Astrocyte of the cerebellum (primary cell): Measurements from ENCODE around the gene RPS6KA2.

Experiments used
- DNase-seq: peaks from one replicate; pipeline ENCODE4 v3.0.0-alpha.2; 2011; ENCODE audit warnings: low read depth
- H3K4me3 ChIP-seq: 2 replicates; pipeline ENCODE4 v1.5.1; 2011; ENCODE audit warnings: mild to moderate bottlenecking, low read depth, low read length, moderate library complexity
- in situ Hi-C: cut with HindIII; loops from 2 replicates; pipeline ENCODE4 v1.10.0; 2017; ENCODE audit warnings: low sequenced_read_pairs
- TF ChIP-seq, protein P1 (sequence below): IDR thresholded peaks from 2 replicates; pipeline ENCODE4 v1.5.1; 2012; ENCODE audit warnings: low read length, low read depth, moderate library complexity, mild to moderate bottlenecking; ENCODE audit errors: missing control alignments

The RPS6KA2 gene

DNA sequence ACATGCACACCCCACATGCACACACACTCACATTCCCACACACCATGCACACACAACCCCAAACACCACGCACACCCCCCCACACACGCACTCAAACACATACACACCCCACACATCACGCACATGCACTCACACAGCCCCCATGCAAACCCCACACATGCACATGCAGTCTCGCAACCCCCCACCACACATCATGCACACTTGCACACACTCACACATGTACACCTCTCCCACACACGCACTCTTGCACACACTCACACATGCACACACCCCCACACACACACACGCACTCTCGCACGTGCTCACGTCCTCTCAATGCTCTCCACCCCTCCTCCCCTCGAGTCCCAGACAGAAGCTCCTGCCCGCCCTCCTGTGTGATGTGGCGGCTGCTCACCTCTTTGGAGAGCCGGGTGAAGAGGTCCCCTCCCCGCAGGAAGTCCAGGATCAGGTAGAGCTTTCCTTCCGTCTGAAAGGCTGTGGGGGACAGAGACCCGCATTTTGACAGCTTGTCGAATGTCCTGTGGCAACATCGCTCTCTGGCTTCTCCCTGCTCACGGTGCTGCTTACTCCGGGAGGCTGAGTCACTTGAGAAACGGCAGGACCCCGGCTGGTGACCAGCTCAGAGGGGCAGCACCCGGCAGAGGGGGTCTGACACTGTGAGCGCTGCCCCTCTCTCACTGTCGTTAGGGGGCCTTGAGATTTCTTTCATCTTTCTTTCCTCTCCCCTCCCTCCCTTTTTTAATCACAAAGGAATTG lies 119.1 kb downstream of the RPS6KA2 start:
- in situ Hi-C loops = no loop called here
- TF ChIP-seq, protein P1, sequence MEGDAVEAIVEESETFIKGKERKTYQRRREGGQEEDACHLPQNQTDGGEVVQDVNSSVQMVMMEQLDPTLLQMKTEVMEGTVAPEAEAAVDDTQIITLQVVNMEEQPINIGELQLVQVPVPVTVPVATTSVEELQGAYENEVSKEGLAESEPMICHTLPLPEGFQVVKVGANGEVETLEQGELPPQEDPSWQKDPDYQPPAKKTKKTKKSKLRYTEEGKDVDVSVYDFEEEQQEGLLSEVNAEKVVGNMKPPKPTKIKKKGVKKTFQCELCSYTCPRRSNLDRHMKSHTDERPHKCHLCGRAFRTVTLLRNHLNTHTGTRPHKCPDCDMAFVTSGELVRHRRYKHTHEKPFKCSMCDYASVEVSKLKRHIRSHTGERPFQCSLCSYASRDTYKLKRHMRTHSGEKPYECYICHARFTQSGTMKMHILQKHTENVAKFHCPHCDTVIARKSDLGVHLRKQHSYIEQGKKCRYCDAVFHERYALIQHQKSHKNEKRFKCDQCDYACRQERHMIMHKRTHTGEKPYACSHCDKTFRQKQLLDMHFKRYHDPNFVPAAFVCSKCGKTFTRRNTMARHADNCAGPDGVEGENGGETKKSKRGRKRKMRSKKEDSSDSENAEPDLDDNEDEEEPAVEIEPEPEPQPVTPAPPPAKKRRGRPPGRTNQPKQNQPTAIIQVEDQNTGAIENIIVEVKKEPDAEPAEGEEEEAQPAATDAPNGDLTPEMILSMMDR = no peak

DNA sequence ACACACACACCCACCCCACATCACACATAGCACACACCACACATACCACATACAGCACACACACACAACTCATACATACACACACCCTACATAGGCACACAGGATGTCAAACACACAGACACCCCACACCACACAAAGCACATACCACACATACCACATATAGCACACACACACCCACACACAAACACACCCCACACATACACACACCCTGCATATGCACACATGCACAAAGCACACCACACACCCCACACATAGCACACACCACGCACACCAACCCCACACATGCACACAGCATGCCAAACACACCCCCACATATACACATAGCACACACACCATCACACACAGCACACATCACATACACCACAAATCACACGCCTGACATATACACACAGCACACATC lies 119.7 kb downstream of the RPS6KA2 start:
- TF ChIP-seq, protein P1 = no peak
- H3K4me3 ChIP-seq = no peak overlapping the region
- no peak for DNase-seq
- in situ Hi-C loops = no loop called here

More for the DNA sequence above, 119.1 kb downstream of the RPS6KA2 start:
- DNase-seq = no peak
- H3K4me3 ChIP-seq = no peak overlapping the region

GRCh38 chr6:166505133-166505905 lies 121.7 kb downstream of the RPS6KA2 start:
- no peak for DNase-seq
- H3K4me3 ChIP-seq = no peak overlapping the region
- in situ Hi-C loops = no loop called here
- TF ChIP-seq, protein P1 = no peak

DNA sequence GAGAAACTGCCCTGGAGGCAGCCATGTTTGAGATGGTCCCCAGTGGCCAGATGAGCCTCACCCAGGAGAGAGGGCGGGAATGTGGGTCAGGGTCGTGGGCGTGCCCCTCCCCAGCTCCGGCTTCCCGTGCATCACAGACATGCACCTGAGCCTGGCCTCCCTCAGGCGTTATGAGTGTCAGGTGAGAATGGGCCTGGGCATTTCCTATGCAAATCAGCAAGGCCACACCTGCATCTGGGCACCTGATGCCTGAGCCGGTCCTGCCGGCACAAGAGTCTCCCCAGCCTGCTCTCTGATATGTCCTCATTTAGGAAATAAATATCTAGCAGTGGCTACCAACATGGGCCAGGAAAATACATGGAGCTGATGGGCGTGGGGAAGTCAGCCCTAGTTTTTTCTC lies 123.0 kb downstream of the RPS6KA2 start:
- no peak overlapping the region for H3K4me3 ChIP-seq
- in situ Hi-C loops = no loop called here
- TF ChIP-seq, protein P1 = no peak
- DNase-seq = no peak

DNA sequence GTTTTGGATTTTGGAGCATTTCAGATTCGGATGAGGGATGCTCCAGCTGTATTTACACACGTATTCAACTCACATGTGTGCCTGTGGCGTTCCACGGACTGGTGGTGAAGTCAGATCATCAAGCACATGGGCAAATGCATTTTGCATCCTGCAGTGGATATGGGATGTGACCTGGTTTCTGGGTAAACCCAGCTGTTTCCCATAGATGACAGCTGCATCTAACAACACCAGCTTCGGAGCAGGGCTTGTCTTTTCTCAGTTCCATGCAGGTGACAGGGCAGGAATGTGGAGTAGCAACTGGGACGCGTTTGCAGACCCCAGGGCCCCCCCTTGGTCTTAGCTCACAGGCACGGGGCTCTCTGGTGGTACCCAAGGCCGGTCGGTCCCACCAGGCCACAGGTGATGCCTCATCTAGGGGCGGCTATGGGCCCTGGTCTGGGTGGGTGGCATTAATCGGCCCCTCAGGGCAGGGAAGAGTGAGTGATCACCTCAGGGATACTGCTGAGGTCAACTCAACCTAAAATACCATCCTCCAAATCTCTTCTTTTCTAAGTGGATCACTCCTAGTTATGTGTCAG lies 123.8 kb downstream of the RPS6KA2 start:
- in situ Hi-C loops = no loop called here
- no peak overlapping the region for H3K4me3 ChIP-seq
- DNase-seq = no peak
- TF ChIP-seq, protein P1 = no peak

DNA sequence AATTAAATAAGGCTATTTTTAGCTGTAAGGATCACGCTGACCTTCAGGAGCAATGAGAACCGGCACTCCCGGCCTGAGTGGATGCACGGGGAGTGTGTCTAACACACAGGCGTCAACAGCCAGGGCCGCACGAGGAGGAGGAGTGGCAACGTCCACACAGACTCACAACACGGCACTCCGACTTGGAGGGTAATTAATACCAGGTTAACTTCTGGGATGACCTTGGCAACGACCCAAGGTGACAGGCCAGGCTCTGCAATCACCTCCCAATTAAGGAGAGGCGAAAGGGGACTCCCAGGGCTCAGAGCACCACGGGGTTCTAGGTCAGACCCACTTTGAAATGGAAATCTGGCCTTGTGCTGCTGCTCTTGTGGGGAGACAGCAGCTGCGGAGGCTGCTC lies 124.6 kb downstream of the RPS6KA2 start:
- in situ Hi-C loops = no loop called here
- TF ChIP-seq, protein P1 = no peak
- H3K4me3 ChIP-seq = no peak overlapping the region
- DNase-seq = no peak
